Progenitor cell of endocrine pancreas (in vitro differentiated cells): ENCODE results near the gene CT47A1. TPM values are rescaled to one million over a fixed set of nuclear protein-coding genes. Genes with fewer than 3 reads are reported as not detected.
"Not testable (repeated sequence)": the region's sequence is repeated elsewhere in the genome, so short reads cannot be mapped to it uniquely, and the experiment has no call there.

Experiments used
- DNase-seq: peaks from one replicate; pipeline ENCODE4 v3.0.0; 2021; ENCODE audit warnings: low spot score; ENCODE audit not compliant: unreplicated experiment
- H3K27ac Mint-ChIP-seq: 2 replicates; pipeline ENCODE4 v1.8.0; 2021; ENCODE audit warnings: mild to moderate bottlenecking, moderate library complexity, mixed read lengths
- H3K27me3 Mint-ChIP-seq: 2 replicates; pipeline ENCODE4 v1.8.0; 2021; ENCODE audit warnings: mixed read lengths
- H3K36me3 Mint-ChIP-seq: 2 replicates; pipeline ENCODE4 v1.8.0; 2022; ENCODE audit warnings: mixed read lengths; ENCODE audit not compliant: insufficient read depth
- H3K4me1 Mint-ChIP-seq: 2 replicates; pipeline ENCODE4 v1.8.0; 2021; ENCODE audit warnings: low read depth, mixed read lengths
- H3K4me3 Mint-ChIP-seq: 2 replicates; pipeline ENCODE4 v1.8.0; 2021; ENCODE audit warnings: low read depth, mild to moderate bottlenecking, moderate library complexity, mixed read lengths
- H3K9me3 Mint-ChIP-seq: 2 replicates; pipeline ENCODE4 v1.8.0; 2021; ENCODE audit warnings: low read depth, mixed read lengths
- long read RNA-seq: library from polyadenylated mRNA; unstranded; transcript quantifications from one replicate; pipeline ENCODE4 v2.0.0, GENCODE V29; 2020
- total RNA-seq: library from RNA; stranded (reverse); gene quantifications from 2 replicates; pipeline ENCODE4 v1.2.1, GENCODE V29; 2021
- TF ChIP-seq, protein P1 (sequence below): fragments of 200-600 bp; sonication (generic); IDR thresholded peaks from one replicate; pipeline ENCODE4 v1.5.0; 2021; ENCODE audit warnings: antibody characterized with exemption, mild to moderate bottlenecking; ENCODE audit not compliant: unreplicated experiment

The CT47A1 gene
- not detected in 2 replicates for total RNA-seq
- long read RNA-seq: 0 reads

- H3K4me1 Mint-ChIP-seq, H3K27ac Mint-ChIP-seq, H3K9me3 Mint-ChIP-seq, H3K36me3 Mint-ChIP-seq, H3K4me3 Mint-ChIP-seq, DNase-seq, H3K27me3 Mint-ChIP-seq: not testable (repeated sequence)
Measured at GRCh38 chrX:120985660-120986059, at the start of gene CT47A1. CT47A1 (minus strand) TSS chrX:120985760; CDS start chrX:120985529, 231 bp downstream.

DNA sequence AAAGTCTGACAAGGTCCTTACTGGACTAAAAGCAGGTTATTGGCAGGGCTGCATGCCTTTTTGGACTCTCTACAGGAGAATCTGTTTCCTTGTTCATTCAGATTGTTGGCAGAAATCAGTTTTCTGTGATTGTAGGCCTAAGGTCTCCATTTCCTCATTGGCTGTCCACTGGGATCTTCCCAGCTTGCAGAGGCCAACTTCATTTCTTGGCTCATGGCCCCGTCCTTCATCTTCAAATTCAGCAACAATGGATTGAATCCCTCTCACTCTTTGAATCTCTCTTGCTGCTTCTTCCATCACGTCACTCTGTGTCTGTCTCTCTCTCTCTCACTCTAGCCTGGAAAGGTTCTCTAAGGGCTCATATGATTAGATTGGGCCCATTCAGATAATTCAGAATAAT lies 47.0 kb upstream of the CT47A1 start:
- no peak overlapping the region for H3K4me3 Mint-ChIP-seq
- no peaks in the 10 kb centered on the region for H3K4me1 Mint-ChIP-seq
- H3K27me3 Mint-ChIP-seq: no peaks in the 10 kb centered on the region
- TF ChIP-seq, protein P1, sequence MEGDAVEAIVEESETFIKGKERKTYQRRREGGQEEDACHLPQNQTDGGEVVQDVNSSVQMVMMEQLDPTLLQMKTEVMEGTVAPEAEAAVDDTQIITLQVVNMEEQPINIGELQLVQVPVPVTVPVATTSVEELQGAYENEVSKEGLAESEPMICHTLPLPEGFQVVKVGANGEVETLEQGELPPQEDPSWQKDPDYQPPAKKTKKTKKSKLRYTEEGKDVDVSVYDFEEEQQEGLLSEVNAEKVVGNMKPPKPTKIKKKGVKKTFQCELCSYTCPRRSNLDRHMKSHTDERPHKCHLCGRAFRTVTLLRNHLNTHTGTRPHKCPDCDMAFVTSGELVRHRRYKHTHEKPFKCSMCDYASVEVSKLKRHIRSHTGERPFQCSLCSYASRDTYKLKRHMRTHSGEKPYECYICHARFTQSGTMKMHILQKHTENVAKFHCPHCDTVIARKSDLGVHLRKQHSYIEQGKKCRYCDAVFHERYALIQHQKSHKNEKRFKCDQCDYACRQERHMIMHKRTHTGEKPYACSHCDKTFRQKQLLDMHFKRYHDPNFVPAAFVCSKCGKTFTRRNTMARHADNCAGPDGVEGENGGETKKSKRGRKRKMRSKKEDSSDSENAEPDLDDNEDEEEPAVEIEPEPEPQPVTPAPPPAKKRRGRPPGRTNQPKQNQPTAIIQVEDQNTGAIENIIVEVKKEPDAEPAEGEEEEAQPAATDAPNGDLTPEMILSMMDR: no peak
- H3K36me3 Mint-ChIP-seq: no peaks in the 10 kb centered on the region
- H3K27ac Mint-ChIP-seq: no peak overlapping the region
- H3K9me3 Mint-ChIP-seq: peaks cover 20% of the 10 kb centered on the region
- DNase-seq: no peak

DNA sequence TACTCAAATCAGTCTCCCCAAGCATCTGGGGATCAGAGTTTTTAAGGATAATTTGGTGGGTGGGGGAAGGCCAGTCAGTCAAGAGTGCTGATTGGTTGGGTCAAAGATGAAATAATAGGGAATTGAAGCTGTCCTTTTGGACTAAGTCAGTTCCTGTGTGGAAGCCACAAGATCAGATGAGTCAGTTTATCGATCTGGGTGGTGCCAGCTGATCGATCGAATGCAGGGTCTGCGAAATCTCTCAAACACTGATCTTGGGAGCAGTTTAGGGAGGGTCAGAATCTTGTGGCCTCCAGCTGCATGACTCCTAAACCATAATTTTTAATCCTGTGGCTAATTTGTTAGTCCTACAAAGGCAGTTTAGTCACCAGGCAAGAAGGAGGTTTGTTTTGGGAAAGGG lies 44.5 kb upstream of the CT47A1 start:
- H3K27me3 Mint-ChIP-seq: no peaks in the 10 kb centered on the region
- no peak overlapping the region for H3K4me3 Mint-ChIP-seq
- TF ChIP-seq, protein P1: no peak
- no peaks in the 10 kb centered on the region for H3K36me3 Mint-ChIP-seq
- H3K4me1 Mint-ChIP-seq: no peaks in the 10 kb centered on the region
- no peak for DNase-seq
- H3K9me3 Mint-ChIP-seq: peaks cover 24% of the 10 kb centered on the region
- no peak overlapping the region for H3K27ac Mint-ChIP-seq

DNA sequence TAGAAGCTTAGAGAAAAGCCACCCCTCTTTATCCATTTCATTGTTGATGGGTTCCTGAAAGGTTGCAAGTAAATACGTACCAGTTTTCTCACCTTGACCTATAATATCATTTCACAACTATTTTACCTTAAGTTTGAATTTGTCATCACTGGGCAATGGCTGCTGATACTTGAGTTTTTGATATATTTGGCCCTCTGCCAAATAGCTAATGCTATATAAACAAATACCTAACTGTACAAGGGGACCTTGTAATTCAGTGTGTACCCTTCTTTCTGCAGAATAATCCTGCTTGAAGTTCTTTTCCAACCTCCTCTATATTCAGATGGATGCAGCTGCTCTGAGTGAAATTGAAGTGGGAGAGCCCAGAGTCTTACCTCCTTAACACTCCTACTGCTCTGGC lies 42.9 kb upstream of the CT47A1 start:
- H3K9me3 Mint-ChIP-seq: peaks cover 26% of the 10 kb centered on the region
- TF ChIP-seq, protein P1: no peak

DNA sequence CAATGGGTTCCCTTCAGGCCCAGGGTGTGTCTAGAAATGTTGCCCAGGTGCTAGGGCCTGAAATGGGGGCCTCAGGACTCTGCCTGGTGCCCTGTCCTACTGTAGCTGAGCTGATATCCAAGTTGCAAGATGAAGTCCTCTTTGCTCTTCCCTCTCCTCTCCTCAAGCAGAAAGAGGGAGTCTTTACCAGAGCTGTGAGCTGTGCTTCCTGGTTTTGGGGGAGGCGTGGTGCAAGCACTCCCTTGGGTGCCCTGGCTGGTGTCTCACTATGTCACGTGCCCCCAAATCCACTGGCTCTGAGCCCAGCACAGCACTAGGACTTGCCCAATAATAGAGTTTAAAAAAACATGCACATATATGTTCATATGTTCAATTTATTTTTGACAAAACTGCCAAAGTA lies 29.3 kb upstream of the CT47A1 start:
- no peak for DNase-seq
- peaks cover 3% of the 10 kb centered on the region for H3K4me1 Mint-ChIP-seq
- no peaks in the 10 kb centered on the region for H3K27me3 Mint-ChIP-seq
- H3K9me3 Mint-ChIP-seq: peaks cover 22% of the 10 kb centered on the region
- no peak overlapping the region for H3K27ac Mint-ChIP-seq
- TF ChIP-seq, protein P1: no peak
- no peak overlapping the region for H3K4me3 Mint-ChIP-seq
- no peaks in the 10 kb centered on the region for H3K36me3 Mint-ChIP-seq

More for the DNA sequence above, 42.9 kb upstream of the CT47A1 start:
- Mint-ChIP-seq H3K4me1 (no peaks in the 10 kb centered on the region), H3K27ac (no peak overlapping the region), H3K4me3 (no peak overlapping the region), H3K36me3 (no peaks in the 10 kb centered on the region), H3K27me3 (no peaks in the 10 kb centered on the region)
- DNase-seq: no peak

DNA sequence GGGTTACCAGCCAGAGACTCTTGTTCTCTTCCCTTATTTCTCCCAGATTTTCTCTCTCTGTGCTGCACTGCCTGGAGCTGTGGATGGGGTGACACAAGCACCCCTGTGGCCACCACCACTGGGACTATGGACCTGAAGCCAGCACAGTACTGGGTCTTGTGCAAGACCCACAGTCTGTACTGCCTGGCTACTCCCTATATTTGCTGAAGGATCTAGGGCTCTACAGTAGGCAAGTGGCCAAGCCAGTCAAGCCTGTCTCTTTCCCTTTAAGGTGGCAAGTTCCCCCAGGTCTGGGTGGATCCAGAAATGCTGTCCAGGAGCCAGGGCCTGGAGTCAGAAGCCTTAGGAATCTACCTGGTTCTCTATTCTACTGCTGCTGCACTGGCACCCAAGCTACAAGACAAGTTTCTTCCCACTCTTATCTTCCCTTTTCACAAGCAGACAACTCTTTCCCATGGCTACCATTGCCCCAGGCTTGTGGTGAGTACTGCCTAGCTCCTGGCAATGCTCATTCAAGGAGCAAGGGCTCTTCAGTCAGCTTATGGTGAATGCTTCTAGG lies 28.4 kb upstream of the CT47A1 start:
- TF ChIP-seq, protein P1: no peak
- Mint-ChIP-seq H3K27me3 (no peaks in the 10 kb centered on the region), H3K4me1 (peaks cover 3% of the 10 kb centered on the region), H3K27ac (no peak overlapping the region), H3K36me3 (no peaks in the 10 kb centered on the region), H3K9me3 (peaks cover 22% of the 10 kb centered on the region), H3K4me3 (no peak overlapping the region)
- no peak for DNase-seq
